ENCODE measurements around the gene NAALADL2. TPM values are rescaled to one million over a fixed set of nuclear protein-coding genes. Genes with fewer than 3 reads are reported as not detected.

Gene NAALADL2
- total and polyA plus RNA-seq, 9 of the 15 experiments (the other 6 are each of a cell fraction or from before 2014, with no cell fraction given) = 0.29 to 1.1 (median 0.79) TPM; not detected in 1

DNA sequence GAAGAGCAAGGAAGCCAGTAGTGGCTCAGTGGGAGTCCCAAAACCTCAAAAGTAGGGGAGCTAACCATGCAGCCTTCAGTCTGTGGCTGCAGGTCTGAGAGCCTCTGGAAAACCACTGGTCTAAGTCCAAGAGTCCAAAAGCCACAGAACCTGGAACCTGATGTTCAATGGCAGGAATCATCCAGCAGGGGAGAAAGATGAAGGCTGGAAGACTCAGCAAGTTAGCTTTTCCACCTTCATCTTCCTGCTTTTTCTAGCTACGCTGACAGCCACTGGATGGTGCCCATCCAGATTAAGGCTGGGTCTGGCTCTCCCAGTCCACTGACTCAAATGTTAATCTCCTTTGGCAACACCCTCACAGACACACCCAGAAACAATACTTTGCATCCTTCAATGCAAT, 626.3 kb downstream of the NAALADL2 start:
- no peak for ATAC-seq

DNA sequence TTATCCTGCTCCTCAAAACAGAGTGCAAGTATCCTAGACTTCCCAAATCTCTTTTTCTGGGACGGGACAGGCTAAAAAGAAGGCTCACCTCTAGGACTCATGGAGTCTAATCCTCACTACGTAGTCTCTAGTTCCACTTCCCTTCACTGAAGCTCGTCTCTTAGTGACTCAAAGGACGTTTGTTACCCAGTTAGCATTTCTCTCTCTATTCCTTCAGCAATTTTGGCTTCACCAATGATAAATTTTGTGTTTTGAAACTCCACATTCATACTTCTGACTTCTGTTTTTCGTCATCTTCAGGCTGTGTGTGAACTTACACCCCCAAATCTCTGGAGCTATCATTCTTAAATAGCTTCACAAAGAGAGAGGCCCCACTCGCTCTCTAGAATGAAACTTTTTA, 627.1 kb downstream of the NAALADL2 start:
- FAIRE-seq = no peak
- no peaks in the 10 kb centered on the region for H3K9me1 ChIP-seq (ENCODE audit: control insufficient read depth, insufficient read depth, low read length)
- H3K4me2 ChIP-seq (ENCODE audit: insufficient read depth, low read length) = no peak overlapping the region
- H4K20me1 ChIP-seq (replicated peaks; ENCODE audit: control insufficient read depth, insufficient read depth, low read length) = no peaks in the 10 kb centered on the region
- no peaks in the 10 kb centered on the region for H3K4me1 ChIP-seq (replicated peaks in 1 of 2; ENCODE audit: control insufficient read depth in 2 of 2, insufficient read depth in 2 of 2, low read length in 2 of 2)
- no peak overlapping the region for H3K9ac ChIP-seq (ENCODE audit: insufficient read depth in 1 of 2, low read depth in 2 of 2, low read length in 2 of 2)
- DNase-seq (ENCODE audit: extremely low read depth in 1 of 4, low spot score in 3 of 4) = no peak
- no peaks in the 10 kb centered on the region for H3K36me3 ChIP-seq (ENCODE audit: control insufficient read depth, insufficient read depth, low read length)
- ChIA-PET POLR2A (no interaction called here), CTCF (ENCODE audit: low intra/inter-chr PET ratio) (no interaction called here)
- 2% methylated on average over 6 of the region's 6 CpGs for WGBS (ENCODE audit: insufficient coverage, low coverage, missing lambda C conversion rate)
- no peak overlapping the region for H3K4me3 ChIP-seq
- in situ Hi-C loops (cut with MboI) = no loop called here
- no peaks in the 10 kb centered on the region for H3K27me3 ChIP-seq (ENCODE audit: control insufficient read depth in 2 of 2, insufficient read depth in 2 of 2, low read length in 2 of 2)
- no peak overlapping the region for H3K27ac ChIP-seq (ENCODE audit: extremely low read depth, low read depth, low read length)
- H2AFZ ChIP-seq (ENCODE audit: low read depth, low read length) = no peak overlapping the region
- ATAC-seq = no peak
- H3K9me3 ChIP-seq (replicated peaks; ENCODE audit: control insufficient read depth, insufficient read depth, low read depth, low read length) = no peaks in the 10 kb centered on the region
- TF ChIP-seq TAF15 (IDR thresholded peaks at IDR 0.05; ENCODE audit: low read depth, low read length) (no peak), CAMTA2 (CRISPR knock-in tag; conservative IDR thresholded peaks at IDR 0.05) (no peak), NBN (IDR thresholded peaks at IDR 0.05; ENCODE audit: low read depth) (no peak), ZNF311 (CRISPR knock-in tag; IDR thresholded peaks at IDR 0.05) (no peak), POLR3G (IDR thresholded peaks at IDR 0.05; ENCODE audit: extremely low read depth, insufficient read length, insufficient replicate concordance) (no peak), CBFB (CRISPR knock-in tag; IDR thresholded peaks at IDR 0.05) (no peak), JUN (IDR thresholded peaks at IDR 0.05; ENCODE audit: borderline replicate concordance, low read depth, low read length) (no peak), JUN (CRISPR knock-in tag; IDR thresholded peaks at IDR 0.05; ENCODE audit: borderline replicate concordance) (no peak), POLR3A (IDR thresholded peaks at IDR 0.05; ENCODE audit: borderline replicate concordance, extremely low read depth, insufficient read depth, insufficient read length) (no peak)
- TF ChIP-seq, protein P1, sequence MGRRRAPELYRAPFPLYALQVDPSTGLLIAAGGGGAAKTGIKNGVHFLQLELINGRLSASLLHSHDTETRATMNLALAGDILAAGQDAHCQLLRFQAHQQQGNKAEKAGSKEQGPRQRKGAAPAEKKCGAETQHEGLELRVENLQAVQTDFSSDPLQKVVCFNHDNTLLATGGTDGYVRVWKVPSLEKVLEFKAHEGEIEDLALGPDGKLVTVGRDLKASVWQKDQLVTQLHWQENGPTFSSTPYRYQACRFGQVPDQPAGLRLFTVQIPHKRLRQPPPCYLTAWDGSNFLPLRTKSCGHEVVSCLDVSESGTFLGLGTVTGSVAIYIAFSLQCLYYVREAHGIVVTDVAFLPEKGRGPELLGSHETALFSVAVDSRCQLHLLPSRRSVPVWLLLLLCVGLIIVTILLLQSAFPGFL (CRISPR knock-in tag; IDR thresholded peaks at IDR 0.05) = no peak
- BruUV-seq (replicated peaks) = no TSS peak
- intact Hi-C loops (cut with micrococcal nuclease) = no loop called here
- H3K79me2 ChIP-seq (ENCODE audit: control insufficient read depth, insufficient read depth, low read length) = no peaks in the 10 kb centered on the region

More for the DNA sequence above, 626.3 kb downstream of the NAALADL2 start:
- ChIA-PET POLR2A (no interaction called here), CTCF (ENCODE audit: low intra/inter-chr PET ratio) (no interaction called here)
- Histone ChIP-seq H3K27ac (ENCODE audit: extremely low read depth, low read depth, low read length) (no peak overlapping the region), H3K4me1 (replicated peaks in 1 of 2; ENCODE audit: control insufficient read depth in 2 of 2, insufficient read depth in 2 of 2, low read length in 2 of 2) (no peaks in the 10 kb centered on the region), H4K20me1 (replicated peaks; ENCODE audit: control insufficient read depth, insufficient read depth, low read length) (no peaks in the 10 kb centered on the region), H3K9me1 (ENCODE audit: control insufficient read depth, insufficient read depth, low read length) (no peaks in the 10 kb centered on the region), H3K9ac (ENCODE audit: insufficient read depth in 1 of 2, low read depth in 2 of 2, low read length in 2 of 2) (no peak overlapping the region), H3K4me2 (ENCODE audit: insufficient read depth, low read length) (no peak overlapping the region), H3K9me3 (replicated peaks; ENCODE audit: control insufficient read depth, insufficient read depth, low read depth, low read length) (no peaks in the 10 kb centered on the region), H2AFZ (ENCODE audit: low read depth, low read length) (no peak overlapping the region), H3K79me2 (ENCODE audit: control insufficient read depth, insufficient read depth, low read length) (no peaks in the 10 kb centered on the region), H3K27me3 (ENCODE audit: control insufficient read depth in 2 of 2, insufficient read depth in 2 of 2, low read length in 2 of 2) (no peaks in the 10 kb centered on the region), H3K4me3 (no peak overlapping the region), H3K36me3 (ENCODE audit: control insufficient read depth, insufficient read depth, low read length) (no peaks in the 10 kb centered on the region)
- TF ChIP-seq, protein P2, sequence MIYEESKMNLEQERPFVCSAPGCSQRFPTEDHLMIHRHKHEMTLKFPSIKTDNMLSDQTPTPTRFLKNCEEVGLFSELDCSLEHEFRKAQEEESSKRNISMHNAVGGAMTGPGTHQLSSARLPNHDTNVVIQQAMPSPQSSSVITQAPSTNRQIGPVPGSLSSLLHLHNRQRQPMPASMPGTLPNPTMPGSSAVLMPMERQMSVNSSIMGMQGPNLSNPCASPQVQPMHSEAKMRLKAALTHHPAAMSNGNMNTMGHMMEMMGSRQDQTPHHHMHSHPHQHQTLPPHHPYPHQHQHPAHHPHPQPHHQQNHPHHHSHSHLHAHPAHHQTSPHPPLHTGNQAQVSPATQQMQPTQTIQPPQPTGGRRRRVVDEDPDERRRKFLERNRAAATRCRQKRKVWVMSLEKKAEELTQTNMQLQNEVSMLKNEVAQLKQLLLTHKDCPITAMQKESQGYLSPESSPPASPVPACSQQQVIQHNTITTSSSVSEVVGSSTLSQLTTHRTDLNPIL (CRISPR knock-in tag; IDR thresholded peaks at IDR 0.05) = no peak
- TF ChIP-seq TCF7L2 (IDR thresholded peaks at IDR 0.05; ENCODE audit: low read depth, low read length) = no peak
- TF ChIP-seq ZNF354B (CRISPR knock-in tag; IDR thresholded peaks at IDR 0.05) = no peak
- no peak for TF ChIP-seq COPS2 (conservative IDR thresholded peaks at IDR 0.05)
- BruUV-seq (replicated peaks) = no TSS peak
- in situ Hi-C loops (cut with MboI) = no loop called here
- DNase-seq (ENCODE audit: extremely low read depth in 1 of 4, low spot score in 3 of 4) (no peak), FAIRE-seq (no peak)
- intact Hi-C loops (cut with micrococcal nuclease) = no loop called here
- WGBS (ENCODE audit: insufficient coverage, low coverage, missing lambda C conversion rate) = 0% methylated on average over 1 of the region's 1 CpG
